ENCODE results near the gene SLC9A3.

Gene SLC9A3

GRCh38 chr5:472076-472655, 52.1 kb downstream of the SLC9A3 start:
- H3K4me3 ChIP-seq (ENCODE audit: low read depth, low read length) = peak overlapping the region; percentile 95
- H3K36me3 ChIP-seq (ENCODE audit: insufficient read depth, low read length) = peaks cover 6% of the 10 kb centered on the region; the same call in 1 of the 2 replicates
- H3K4me1 ChIP-seq (ENCODE audit: control insufficient read depth, insufficient read depth, low read length, unreplicated experiment) = peaks cover 8% of the 10 kb centered on the region
- peak overlapping the region; percentile 58; the same call in 1 of the 2 replicates for H3K27ac ChIP-seq (ENCODE audit: low read depth, low read length)
- H3K79me2 ChIP-seq (ENCODE audit: control insufficient read depth, insufficient read depth, low read length, unreplicated experiment) = peaks cover 20% of the 10 kb centered on the region
- peak overlapping the region; percentile 45 for H2AFZ ChIP-seq (ENCODE audit: low read length, unreplicated experiment)
- H3K27me3 ChIP-seq (ENCODE audit: insufficient read depth, low read length) = peaks cover 11% of the 10 kb centered on the region; the same call in 1 of the 2 replicates

DNA sequence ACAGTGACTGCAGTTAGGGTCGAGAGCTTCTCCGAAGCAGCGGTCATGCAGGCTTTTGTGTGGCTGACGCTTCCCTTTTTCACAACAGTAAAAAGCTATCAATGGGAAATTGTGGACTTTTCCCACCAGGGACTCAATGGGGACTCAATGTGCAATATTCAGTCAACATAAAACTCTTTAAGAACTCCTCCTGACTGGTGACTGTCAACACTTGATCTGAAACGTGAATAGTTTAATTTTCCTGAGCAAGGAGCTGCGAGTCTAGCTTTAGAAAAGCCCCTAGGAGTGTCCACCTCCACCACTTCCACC, 52.5 kb downstream of the SLC9A3 start:
- Histone ChIP-seq H3K27ac (ENCODE audit: low read depth, low read length) (no peak overlapping the region; the same call in 1 of the 2 replicates), H3K27me3 (ENCODE audit: insufficient read depth, low read length) (peaks cover 11% of the 10 kb centered on the region; the same call in 1 of the 2 replicates), H3K4me1 (ENCODE audit: control insufficient read depth, insufficient read depth, low read length, unreplicated experiment) (peaks cover 8% of the 10 kb centered on the region), H3K36me3 (ENCODE audit: insufficient read depth, low read length) (peaks cover 6% of the 10 kb centered on the region; the same call in 1 of the 2 replicates), H3K79me2 (ENCODE audit: control insufficient read depth, insufficient read depth, low read length, unreplicated experiment) (peaks cover 20% of the 10 kb centered on the region), H3K4me3 (ENCODE audit: low read depth, low read length) (peak overlapping the region; percentile 95), H2AFZ (ENCODE audit: low read length, unreplicated experiment) (no peak overlapping the region)

- Histone ChIP-seq H2AFZ (ENCODE audit: low read length, unreplicated experiment) (no peak overlapping the region), H3K4me3 (ENCODE audit: low read depth, low read length) (peak overlapping the region; percentile 95), H3K36me3 (ENCODE audit: insufficient read depth, low read length) (peaks cover 6% of the 10 kb centered on the region; the same call in 1 of the 2 replicates), H3K4me1 (ENCODE audit: control insufficient read depth, insufficient read depth, low read length, unreplicated experiment) (peaks cover 8% of the 10 kb centered on the region), H3K27ac (ENCODE audit: low read depth, low read length) (no peak overlapping the region), H3K79me2 (ENCODE audit: control insufficient read depth, insufficient read depth, low read length, unreplicated experiment) (peaks cover 20% of the 10 kb centered on the region), H3K27me3 (ENCODE audit: insufficient read depth, low read length) (peaks cover 11% of the 10 kb centered on the region; the same call in 1 of the 2 replicates)
Observed at GRCh38 chr5:470961-471749, 53.1 kb downstream of the SLC9A3 start.

DNA sequence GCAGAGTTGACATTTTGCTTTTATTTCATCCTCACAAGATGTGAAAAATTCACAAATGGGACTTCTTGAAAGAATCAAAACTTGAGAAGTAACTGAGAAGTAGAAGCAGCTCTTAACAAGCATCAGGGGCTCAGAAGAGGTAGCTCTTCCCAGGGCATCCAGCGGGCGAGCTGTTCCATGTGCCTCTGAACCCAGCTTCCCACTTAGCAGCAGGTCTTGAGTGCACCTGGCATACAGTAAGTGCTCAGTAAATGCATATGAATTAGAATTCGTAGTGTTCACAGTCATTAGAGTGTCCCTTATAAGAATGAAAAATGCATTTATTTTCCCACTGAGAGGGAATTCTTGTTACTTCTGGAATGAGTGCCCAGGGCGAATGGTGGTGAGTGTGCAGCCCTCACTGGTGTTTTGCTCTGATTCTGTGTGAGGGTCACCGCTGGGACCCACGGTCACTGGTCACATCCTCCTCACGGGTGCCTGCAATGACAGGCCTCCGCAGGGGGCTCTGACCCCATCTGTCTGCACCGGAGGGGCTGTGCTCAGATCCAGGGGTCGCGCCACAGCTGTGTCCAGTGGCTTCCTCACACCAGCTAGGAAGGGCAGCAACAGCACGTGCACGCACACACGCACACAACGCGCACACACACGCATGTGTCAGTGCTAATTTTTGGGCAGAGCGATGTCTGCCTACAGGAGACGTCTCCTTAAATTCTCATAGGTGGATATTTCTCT, 54.3 kb downstream of the SLC9A3 start:
- Histone ChIP-seq H3K36me3 (ENCODE audit: insufficient read depth, low read length) (peaks cover 6% of the 10 kb centered on the region; the same call in 1 of the 2 replicates), H3K27me3 (ENCODE audit: insufficient read depth, low read length) (peaks cover 2% of the 10 kb centered on the region; the same call in 1 of the 2 replicates), H3K27ac (ENCODE audit: low read depth, low read length) (no peak overlapping the region), H3K4me1 (ENCODE audit: control insufficient read depth, insufficient read depth, low read length, unreplicated experiment) (peaks cover 8% of the 10 kb centered on the region), H3K4me3 (ENCODE audit: low read depth, low read length) (no peak overlapping the region), H3K79me2 (ENCODE audit: control insufficient read depth, insufficient read depth, low read length, unreplicated experiment) (peaks cover 20% of the 10 kb centered on the region), H2AFZ (ENCODE audit: low read length, unreplicated experiment) (no peak overlapping the region)

DNA sequence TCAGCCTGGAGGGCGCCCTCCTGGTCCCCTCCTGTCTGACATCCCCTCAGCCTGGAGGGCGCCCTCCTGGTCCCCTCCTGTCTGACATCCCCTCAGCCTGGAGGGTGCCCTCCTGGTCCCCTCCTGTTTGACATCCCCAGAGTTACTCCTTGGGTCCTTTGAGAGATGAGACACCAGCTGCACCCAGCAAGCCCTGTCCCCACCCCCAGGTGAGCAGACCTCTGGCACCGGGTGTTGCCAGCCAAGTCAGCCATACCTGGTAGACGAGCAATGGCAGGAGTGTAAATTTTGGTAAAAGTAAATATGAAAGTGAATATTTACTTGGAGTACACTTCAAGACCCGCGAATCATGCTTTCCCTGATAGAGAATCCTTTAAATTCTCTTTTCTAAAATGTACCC, 55.8 kb downstream of the SLC9A3 start:
- Histone ChIP-seq H3K4me1 (ENCODE audit: control insufficient read depth, insufficient read depth, low read length, unreplicated experiment) (peaks cover 8% of the 10 kb centered on the region), H3K36me3 (ENCODE audit: insufficient read depth, low read length) (peaks cover 6% of the 10 kb centered on the region; the same call in 1 of the 2 replicates), H3K79me2 (ENCODE audit: control insufficient read depth, insufficient read depth, low read length, unreplicated experiment) (peaks cover 20% of the 10 kb centered on the region), H3K27ac (ENCODE audit: low read depth, low read length) (no peak overlapping the region), H3K4me3 (ENCODE audit: low read depth, low read length) (no peak overlapping the region), H3K27me3 (ENCODE audit: insufficient read depth, low read length) (no peaks in the 10 kb centered on the region), H2AFZ (ENCODE audit: low read length, unreplicated experiment) (no peak overlapping the region)

GRCh38 chr5:466661-467310, 57.5 kb downstream of the SLC9A3 start:
- Histone ChIP-seq H3K36me3 (ENCODE audit: insufficient read depth, low read length) (peaks cover 13% of the 10 kb centered on the region; the same call in 1 of the 2 replicates), H3K79me2 (ENCODE audit: control insufficient read depth, insufficient read depth, low read length, unreplicated experiment) (peaks cover 11% of the 10 kb centered on the region), H3K4me1 (ENCODE audit: control insufficient read depth, insufficient read depth, low read length, unreplicated experiment) (peaks cover 6% of the 10 kb centered on the region), H3K27ac (ENCODE audit: low read depth, low read length) (no peak overlapping the region), H3K27me3 (ENCODE audit: insufficient read depth, low read length) (no peaks in the 10 kb centered on the region), H3K4me3 (ENCODE audit: low read depth, low read length) (no peak overlapping the region), H2AFZ (ENCODE audit: low read length, unreplicated experiment) (no peak overlapping the region)

- H3K4me3 ChIP-seq (ENCODE audit: low read depth, low read length) = no peak overlapping the region
- H3K79me2 ChIP-seq (ENCODE audit: control insufficient read depth, insufficient read depth, low read length, unreplicated experiment) = peaks cover under 1% of the 10 kb centered on the region
- H3K36me3 ChIP-seq (ENCODE audit: insufficient read depth, low read length) = peaks cover 15% of the 10 kb centered on the region; the same call in 1 of the 2 replicates
- no peak overlapping the region for H2AFZ ChIP-seq (ENCODE audit: low read length, unreplicated experiment)
- no peak overlapping the region for H3K27ac ChIP-seq (ENCODE audit: low read depth, low read length)
- no peaks in the 10 kb centered on the region for H3K27me3 ChIP-seq (ENCODE audit: insufficient read depth, low read length)
- H3K4me1 ChIP-seq (ENCODE audit: control insufficient read depth, insufficient read depth, low read length, unreplicated experiment) = no peaks in the 10 kb centered on the region
Observed at GRCh38 chr5:465591-466403, 58.5 kb downstream of the SLC9A3 start.

DNA sequence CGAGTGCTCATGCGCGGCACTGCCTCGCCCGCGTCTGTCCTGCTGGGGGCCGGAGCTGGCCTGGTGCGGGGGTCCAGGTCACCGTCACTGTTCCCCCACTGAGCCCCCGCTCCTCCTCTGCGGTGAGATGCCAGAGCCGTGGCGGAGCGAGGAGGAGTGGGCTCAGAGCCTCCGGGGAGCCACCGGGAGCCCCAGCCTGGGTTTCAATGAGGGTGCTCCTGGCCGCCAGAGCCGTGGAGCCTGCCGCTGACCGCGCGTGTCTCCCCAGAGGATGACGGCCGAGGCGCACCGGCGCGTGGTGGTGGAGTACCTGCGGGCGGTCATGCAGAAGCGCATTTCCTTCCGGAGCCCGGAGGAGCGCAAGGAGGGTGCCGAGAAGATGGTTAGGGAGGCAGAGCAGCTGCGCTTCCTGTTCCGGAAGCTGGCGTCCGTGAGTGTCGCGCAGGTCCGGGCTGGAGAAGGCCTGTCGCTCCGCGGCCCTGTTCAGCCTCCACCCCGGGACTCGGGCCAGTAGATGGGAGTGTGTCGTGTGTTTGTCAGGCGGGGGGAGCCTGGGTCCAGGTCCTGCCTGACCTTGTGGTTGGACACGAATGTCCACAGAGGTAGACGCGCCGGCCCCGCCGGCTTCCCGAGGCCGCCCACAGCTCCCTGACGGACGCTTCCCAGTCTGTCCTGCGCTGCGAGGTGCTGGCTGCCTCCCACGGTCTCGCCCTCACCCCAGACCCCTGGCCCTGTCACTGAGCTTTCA, 59.2 kb downstream of the SLC9A3 start:
- peaks cover 14% of the 10 kb centered on the region; the same call in 1 of the 2 replicates for H3K36me3 ChIP-seq (ENCODE audit: insufficient read depth, low read length)
- H3K27me3 ChIP-seq (ENCODE audit: insufficient read depth, low read length) = no peaks in the 10 kb centered on the region
- no peaks in the 10 kb centered on the region for H3K4me1 ChIP-seq (ENCODE audit: control insufficient read depth, insufficient read depth, low read length, unreplicated experiment)

DNA sequence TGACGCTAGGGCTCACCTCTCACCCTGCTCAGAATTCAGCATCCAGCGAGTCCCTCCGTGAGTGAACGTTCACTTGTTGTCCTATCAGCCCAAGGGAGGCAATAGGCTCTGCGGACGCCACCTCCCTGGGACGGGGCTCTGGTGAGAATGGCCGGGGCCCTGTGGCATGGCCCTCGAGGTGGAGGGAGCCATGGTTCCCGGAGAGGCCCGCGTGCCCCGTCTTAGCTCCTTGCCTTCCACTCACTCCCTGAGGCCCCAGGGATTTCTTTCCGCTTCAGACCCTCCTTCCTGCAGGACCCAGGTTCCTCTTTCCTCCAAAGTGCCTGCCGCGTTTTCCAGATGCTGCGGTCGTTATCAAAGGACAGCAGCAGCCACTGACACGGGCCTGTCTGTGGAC, 59.8 kb downstream of the SLC9A3 start:
- no peak overlapping the region for H2AFZ ChIP-seq (ENCODE audit: low read length, unreplicated experiment)
- H3K79me2 ChIP-seq (ENCODE audit: control insufficient read depth, insufficient read depth, low read length, unreplicated experiment) = peaks cover 3% of the 10 kb centered on the region
- H3K4me3 ChIP-seq (ENCODE audit: low read depth, low read length) = no peak overlapping the region
- no peaks in the 10 kb centered on the region for H3K27me3 ChIP-seq (ENCODE audit: insufficient read depth, low read length)
- H3K4me1 ChIP-seq (ENCODE audit: control insufficient read depth, insufficient read depth, low read length, unreplicated experiment) = peaks cover under 1% of the 10 kb centered on the region
- H3K27ac ChIP-seq (ENCODE audit: low read depth, low read length) = no peak overlapping the region
- peaks cover 10% of the 10 kb centered on the region; the same call in 1 of the 2 replicates for H3K36me3 ChIP-seq (ENCODE audit: insufficient read depth, low read length)

More for the DNA sequence above, 59.2 kb downstream of the SLC9A3 start:
- no peak overlapping the region for H2AFZ ChIP-seq (ENCODE audit: low read length, unreplicated experiment)
- H3K79me2 ChIP-seq (ENCODE audit: control insufficient read depth, insufficient read depth, low read length, unreplicated experiment) = no peaks in the 10 kb centered on the region
- H3K4me3 ChIP-seq (ENCODE audit: low read depth, low read length) = no peak overlapping the region
- no peak overlapping the region for H3K27ac ChIP-seq (ENCODE audit: low read depth, low read length)
